ENCODE results near the gene RTP5.

DNA sequence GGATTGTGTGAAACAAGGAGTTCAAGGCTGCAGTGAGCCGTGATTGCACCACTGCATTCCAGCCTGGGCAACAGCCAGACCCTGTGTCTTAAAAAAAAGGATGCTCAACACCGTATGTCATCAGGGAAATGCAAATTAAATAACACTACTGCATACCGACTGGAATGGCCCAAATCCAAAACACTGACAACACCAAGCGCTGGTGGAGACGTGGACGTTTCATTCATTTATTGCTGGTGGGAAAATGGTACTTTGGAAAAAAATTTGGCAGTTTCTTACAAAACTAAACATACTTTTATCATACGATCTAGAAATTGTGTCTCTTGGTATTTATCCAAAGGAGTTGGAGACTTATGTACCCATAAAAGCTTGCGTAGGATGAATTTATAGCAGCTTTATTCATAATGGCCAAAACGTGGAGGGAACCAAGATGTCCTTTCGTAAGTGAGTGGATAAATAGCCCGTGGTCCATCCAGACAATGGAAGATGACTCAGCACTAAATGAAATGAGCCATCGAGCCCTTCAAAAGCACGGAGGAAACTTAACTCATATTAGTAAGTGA lies 36.3 kb upstream of the RTP5 start:
- TF ChIP-seq, protein P1, sequence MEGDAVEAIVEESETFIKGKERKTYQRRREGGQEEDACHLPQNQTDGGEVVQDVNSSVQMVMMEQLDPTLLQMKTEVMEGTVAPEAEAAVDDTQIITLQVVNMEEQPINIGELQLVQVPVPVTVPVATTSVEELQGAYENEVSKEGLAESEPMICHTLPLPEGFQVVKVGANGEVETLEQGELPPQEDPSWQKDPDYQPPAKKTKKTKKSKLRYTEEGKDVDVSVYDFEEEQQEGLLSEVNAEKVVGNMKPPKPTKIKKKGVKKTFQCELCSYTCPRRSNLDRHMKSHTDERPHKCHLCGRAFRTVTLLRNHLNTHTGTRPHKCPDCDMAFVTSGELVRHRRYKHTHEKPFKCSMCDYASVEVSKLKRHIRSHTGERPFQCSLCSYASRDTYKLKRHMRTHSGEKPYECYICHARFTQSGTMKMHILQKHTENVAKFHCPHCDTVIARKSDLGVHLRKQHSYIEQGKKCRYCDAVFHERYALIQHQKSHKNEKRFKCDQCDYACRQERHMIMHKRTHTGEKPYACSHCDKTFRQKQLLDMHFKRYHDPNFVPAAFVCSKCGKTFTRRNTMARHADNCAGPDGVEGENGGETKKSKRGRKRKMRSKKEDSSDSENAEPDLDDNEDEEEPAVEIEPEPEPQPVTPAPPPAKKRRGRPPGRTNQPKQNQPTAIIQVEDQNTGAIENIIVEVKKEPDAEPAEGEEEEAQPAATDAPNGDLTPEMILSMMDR (IDR thresholded peaks at IDR 0.05; ENCODE audit: control extremely low read depth in 1 of 3, insufficient read depth in 1 of 3, low read depth in 1 of 3, low read length in 3 of 3) = no peak
- TF ChIP-seq YY1 (IDR thresholded peaks at IDR 0.05; ENCODE audit: low read depth, low read length) (no peak), CBX5 (IDR thresholded peaks at IDR 0.05; ENCODE audit: low read depth, low read length) (no peak), SP2 (IDR thresholded peaks at IDR 0.05; ENCODE audit: low read length) (no peak), EGR1 (IDR thresholded peaks at IDR 0.05; ENCODE audit: borderline replicate concordance, low read depth, low read length) (no peak), EZH2 (IDR thresholded peaks at IDR 0.05; ENCODE audit: low read depth, low read length, severe bottlenecking) (no peak), TCF12 (IDR thresholded peaks at IDR 0.05; ENCODE audit: low read depth, low read length) (no peak), POLR2A (IDR thresholded peaks at IDR 0.05; ENCODE audit: control extremely low read depth in 1 of 2, low read depth in 2 of 2, low read length in 2 of 2) (no peak)
- TF ChIP-seq, protein P2, sequence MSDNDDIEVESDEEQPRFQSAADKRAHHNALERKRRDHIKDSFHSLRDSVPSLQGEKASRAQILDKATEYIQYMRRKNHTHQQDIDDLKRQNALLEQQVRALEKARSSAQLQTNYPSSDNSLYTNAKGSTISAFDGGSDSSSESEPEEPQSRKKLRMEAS (IDR thresholded peaks at IDR 0.05) = no peak
